CD4-positive, alpha-beta T cell treated with Interleukin-12 subunit alpha and Interleukin-12 subunit beta, for 1 hour (primary cell): ENCODE results near the gene ADSL.
A peak's percentile ranks its signal among the peaks of the same experiment; 100 is the strongest.
"Not testable (repeated sequence)": the region's sequence is repeated elsewhere in the genome, so short reads cannot be mapped to it uniquely, and the experiment has no call there.

Experiments
- DNase-seq: peaks from one replicate; pipeline ENCODE4 v3.0.0-alpha.2; 2020

The ADSL gene

DNA sequence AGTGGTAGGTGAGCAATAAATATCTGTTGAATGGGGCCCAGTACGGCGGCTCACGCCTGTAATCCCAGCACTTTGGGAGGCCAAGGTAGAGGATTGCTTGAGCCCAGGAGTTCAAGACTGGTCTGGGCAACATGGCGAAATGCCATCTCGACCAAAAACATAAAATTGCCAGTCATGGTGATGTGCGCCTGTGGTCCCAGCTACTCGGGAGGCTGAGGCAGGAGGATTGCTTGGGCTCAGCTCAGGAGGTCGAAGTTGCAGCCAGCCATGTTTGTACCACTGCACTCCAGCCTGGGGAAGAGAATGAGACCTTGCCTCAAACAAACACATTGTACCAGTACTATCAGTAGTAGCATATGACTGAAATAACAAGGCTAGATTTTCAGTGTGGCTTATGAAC, 28.3 kb downstream of the ADSL start:
- no peak for DNase-seq

GRCh38 chr22:40376149-40376548, 29.8 kb downstream of the ADSL start:
- DNase-seq: no peak

DNA sequence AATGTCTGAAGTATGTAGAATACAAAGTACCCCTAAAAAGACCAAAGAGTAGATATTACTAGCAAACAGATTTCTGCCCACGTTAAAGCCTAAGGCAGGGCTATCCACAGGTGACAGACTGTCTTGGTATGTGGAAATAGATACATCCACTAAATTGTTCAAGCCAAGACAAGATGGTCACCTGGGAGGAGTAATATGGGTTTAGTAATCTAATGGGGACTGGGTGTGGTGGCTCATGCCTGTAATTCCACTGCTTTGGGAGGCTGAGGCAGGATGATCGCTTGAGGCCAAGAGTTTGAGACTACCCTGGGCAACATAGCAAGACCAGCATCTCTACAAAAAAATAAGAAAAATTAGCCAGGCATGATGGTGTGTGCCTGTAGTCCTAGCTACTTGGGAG, 31.6 kb downstream of the ADSL start:
- no peak for DNase-seq

- not testable (repeated sequence) for DNase-seq
Observed at GRCh38 chr22:40378448-40378847, 32.1 kb downstream of the ADSL start.

GRCh38 chr22:40381461-40381860, 35.2 kb downstream of the ADSL start:
- no peak for DNase-seq

DNA sequence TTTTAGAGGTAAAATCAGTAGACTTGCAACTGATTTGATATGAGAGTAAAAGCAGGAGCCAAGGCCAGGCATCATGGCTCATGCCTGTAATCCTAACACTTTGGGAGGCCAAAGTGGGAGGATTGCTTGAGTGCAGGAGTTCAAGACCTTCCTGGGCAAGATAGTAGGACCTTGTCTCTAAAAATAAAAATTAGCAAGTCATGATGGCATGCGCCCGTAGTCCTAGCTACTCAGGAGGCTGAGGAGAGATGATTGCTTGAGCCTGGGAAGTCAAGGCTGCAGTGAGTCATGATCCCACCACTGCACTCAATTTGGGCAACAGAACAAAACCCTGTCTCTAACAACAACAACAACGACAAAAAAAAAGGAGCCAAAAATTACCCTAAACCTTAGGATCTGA, 37.6 kb downstream of the ADSL start:
- no peak for DNase-seq

- DNase-seq: peak; percentile 51
Observed at GRCh38 chr22:40385036-40385782, 38.9 kb downstream of the ADSL start.

DNA sequence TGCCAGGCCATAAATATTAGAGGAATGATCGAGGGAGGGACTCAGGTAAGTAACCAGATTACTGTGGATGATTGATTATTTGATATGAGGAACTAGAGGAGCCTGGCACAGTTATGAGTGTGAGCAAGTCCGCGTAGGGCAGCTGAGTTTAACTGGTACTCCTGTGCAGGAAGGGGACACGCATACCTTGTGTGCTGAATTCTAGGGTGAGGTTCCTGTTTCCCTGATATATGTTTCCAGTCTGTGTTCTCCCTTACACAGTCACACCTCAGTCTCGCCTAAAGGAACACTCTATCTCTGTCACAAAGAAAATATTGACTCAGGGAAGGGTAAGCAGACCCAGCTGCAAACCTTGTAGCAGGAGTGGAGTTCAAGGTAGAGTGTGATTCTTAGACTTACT, 41.4 kb downstream of the ADSL start:
- DNase-seq: no peak

DNA sequence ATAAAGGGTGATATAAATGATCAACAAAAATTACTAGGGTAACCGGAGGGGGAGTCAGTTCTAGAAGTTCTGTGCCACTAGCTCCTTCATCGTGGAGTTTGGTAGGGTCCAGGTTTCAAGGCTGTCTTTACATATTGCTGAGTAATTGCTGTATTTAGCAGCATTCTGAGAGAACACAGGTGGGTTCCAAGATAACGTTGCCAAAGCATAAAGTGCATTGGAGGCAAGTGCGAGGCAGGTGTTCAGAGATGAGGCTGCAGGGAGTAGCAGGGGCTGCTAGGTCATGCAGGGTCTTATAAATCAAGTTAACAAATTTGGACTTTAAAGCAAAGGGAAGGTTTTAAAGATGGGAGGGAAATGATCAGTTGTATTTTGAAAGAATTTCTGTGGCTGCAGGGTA, 41.9 kb downstream of the ADSL start:
- DNase-seq: no peak

GRCh38 chr22:40391417-40391816, 45.1 kb downstream of the ADSL start:
- DNase-seq: no peak

GRCh38 chr22:40392618-40393017, 46.3 kb downstream of the ADSL start:
- no peak for DNase-seq

GRCh38 chr22:40394607-40395006, 48.3 kb downstream of the ADSL start:
- no peak for DNase-seq

GRCh38 chr22:40395607-40396006, 49.3 kb downstream of the ADSL start:
- no peak for DNase-seq

GRCh38 chr22:40396882-40397281, 50.6 kb downstream of the ADSL start:
- DNase-seq: no peak

GRCh38 chr22:40397396-40397795, 51.1 kb downstream of the ADSL start:
- DNase-seq: no peak

DNA sequence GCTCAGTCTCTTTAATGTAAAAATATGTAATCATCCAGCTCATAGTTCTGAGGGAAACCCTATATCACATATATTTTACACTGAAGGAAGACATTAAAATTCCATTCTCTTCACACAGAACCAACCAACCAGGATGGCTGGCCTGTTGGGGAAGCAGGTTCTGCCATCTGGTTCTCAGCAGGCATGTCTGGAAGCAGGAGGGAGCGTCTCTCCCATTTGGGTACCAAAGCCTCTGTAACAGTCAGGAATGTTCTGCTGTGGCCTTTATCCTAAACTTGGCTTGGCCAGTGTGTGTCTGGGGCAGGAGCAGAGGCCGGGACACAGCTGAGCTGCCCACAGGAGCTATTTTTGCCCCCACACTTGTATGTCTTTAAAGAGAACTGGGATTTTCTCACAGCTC, 53.3 kb downstream of the ADSL start:
- DNase-seq: no peak

GRCh38 chr22:40400159-40400558, 53.9 kb downstream of the ADSL start:
- DNase-seq: peak; percentile 67

GRCh38 chr22:40401532-40401931, 55.2 kb downstream of the ADSL start:
- DNase-seq: peak; percentile 68

DNA sequence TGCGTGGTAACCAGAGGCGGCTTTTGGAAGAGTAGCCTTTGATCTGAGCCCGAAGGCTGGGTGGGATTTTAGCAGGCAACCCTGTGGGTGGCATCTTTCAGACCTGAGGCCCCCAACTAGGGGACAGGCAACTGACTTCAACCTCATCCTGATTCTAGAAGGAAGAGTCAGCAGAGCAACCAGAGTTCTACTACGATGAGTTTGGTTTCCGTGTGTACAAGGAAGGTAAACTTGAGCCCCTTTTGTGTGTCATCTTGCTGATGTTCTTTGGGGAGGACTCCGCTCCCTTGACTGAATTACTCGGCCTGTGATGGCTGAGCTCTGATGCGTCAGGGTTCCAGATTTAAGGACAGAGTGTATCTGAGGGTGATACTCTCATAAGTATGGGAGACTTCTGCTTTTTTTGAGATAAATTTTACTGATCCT, 55.7 kb downstream of the ADSL start:
- no peak for DNase-seq

- no peak for DNase-seq
Observed at GRCh38 chr22:40403141-40403540, 56.8 kb downstream of the ADSL start.

GRCh38 chr22:40403651-40404050, 57.4 kb downstream of the ADSL start:
- DNase-seq: no peak

- DNase-seq: no peak
Observed at GRCh38 chr22:40404251-40405177, 58.2 kb downstream of the ADSL start.

GRCh38 chr22:40405178-40406062, 59.1 kb downstream of the ADSL start:
- no peak for DNase-seq
